Fibroblast of skin of back (primary cell): ENCODE measurements around the gene GALNT18.
A peak's percentile ranks its signal among the peaks of the same experiment; 100 is the strongest.
"Not testable (repeated sequence)": the region's sequence is repeated elsewhere in the genome, so short reads cannot be mapped to it uniquely, and the experiment has no call there.

Source experiments
- DNase-seq: peaks from one replicate; pipeline ENCODE4 v3.0.0-alpha.2; 2013

GALNT18 gene

DNA sequence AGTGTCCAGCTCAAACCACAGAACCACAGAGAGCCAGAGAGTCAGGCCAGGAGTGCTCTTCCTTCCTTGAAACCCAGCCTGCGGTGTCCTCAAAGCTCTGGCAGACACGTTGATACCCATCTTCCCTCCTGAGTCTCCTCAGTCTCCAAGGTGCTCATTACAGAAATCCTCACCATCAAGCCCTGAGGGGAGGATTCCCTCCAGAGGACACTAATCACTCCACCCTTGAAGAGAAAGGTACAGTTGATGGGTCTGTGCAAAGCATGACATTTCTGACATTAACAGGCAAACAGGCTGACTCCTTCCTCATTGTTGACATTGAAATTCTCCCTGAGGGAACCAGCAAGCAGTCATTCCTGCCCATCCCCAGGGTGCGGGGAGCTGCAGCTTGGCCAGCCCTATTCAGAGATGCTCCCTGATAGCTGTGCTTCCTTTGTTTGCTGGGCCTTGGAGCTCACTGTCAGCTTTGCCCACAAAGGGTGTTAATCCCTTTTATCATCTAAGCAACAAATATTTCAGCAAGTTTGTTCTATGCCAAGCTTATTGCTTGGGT, 167.1 kb downstream of the GALNT18 start:
- DNase-seq: no peak

DNA sequence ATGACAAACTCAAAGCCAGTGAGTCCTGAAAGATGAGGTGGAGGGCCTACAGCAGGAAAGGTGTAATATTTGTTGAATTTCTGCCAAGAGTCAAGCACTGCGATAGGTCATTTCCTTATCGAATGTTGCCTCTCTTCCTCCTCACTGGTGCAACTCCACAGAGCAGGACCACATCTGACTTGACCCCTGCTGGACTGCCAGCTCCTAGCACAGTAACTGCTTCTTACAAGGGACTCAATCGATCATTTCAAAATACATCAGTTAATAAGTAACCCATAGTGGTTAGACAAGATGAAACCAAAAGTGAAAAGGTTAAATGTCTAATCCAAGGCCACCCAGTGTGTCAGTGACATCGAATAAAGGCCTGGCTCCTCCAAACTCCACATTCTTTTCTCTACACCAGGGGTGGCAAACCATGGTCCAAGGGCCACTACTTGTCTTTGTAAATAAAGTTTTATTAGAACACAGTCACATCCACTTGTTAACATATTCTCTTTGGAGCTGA, 170.3 kb downstream of the GALNT18 start:
- DNase-seq: no peak

DNA sequence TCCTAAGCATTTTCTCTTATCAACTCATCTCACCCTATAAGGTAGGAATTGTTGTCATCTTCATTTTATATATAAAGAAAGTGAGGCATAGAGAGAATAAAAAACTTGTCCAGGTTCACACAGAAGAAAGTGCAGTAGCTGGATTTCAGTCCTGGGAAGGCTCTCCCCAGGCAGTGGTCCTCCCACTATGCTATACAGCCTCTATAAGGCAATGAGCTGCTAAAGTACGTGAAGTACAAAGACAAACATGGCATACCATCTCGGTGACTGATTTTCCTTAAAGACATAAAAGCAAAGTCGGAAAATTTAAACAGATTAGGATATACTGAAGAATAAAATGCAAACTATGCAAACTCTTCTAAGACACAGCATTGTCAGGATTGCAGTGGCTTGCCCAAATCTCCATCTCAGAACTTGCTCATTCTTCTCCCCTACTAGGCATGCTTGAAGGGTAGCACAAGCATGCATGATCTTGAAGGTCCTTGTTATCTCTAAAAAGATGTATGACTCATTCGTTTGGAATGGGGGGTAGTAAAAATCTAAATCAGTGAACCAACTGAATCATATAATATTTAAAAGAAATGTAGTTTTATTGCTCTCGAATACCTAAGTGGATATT, 171.0 kb downstream of the GALNT18 start:
- peak; percentile 94 for DNase-seq

DNA sequence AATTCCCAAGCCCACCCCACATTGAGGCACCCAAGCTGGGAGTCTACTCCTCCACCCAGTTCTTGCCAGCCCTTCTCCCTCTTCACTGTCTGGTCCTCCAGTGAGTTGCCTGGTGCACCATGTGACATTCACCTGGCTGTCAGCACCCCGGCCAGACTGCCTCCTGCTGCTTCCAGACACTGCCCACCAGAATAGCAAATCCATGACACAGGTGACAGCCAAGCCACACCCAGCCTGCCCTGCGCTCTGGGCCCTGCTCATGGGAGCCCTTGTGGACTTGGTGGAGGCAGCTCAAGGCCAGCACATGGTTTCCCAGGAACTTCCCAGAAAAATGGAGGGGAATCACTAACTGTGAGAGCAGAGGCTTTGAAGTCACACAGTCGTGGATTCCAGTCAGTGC, 172.5 kb downstream of the GALNT18 start:
- DNase-seq: no peak

- no peak for DNase-seq
These were observed 173.2 kb downstream of the GALNT18 start for GRCh38 chr11:11448626-11449025.

DNA sequence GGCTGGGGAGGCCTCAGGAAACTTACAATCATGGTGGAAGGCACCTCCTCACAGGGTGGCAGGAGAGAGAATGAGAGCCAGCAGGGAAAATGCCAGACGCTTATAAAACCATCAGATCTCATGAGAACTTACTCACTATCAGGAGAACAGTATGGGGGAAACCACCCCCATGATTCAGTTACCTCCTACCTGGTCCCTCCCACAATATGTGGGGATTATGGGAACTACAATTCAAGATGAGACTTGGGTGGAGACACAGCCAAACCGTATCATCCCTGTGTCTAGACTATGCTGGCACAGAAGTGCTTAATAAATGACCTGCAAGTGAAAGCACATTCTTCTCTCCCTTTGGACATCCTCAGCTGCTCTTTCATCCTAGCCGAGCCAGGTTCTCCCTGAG, 174.2 kb downstream of the GALNT18 start:
- not testable (repeated sequence) for DNase-seq

DNA sequence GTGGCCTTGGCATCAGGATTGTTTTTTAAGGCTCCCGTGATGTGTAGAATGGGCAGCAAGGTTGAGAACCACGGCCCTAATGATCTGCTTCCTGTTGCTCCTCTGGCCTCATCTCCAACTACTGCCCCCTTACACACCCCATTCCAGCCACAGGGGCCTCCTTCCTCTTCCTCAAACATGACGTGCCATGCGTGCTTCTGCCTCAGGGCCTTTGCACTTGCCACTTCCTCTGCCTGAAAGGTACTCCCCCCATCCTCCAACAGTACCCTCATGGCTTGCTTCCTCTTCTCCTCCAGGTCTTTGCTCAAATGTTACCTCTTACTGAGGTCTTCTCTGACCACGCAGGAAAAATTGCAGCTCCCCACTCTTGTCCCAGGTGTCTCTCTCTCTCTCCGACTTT, 174.8 kb downstream of the GALNT18 start:
- no peak for DNase-seq

DNA sequence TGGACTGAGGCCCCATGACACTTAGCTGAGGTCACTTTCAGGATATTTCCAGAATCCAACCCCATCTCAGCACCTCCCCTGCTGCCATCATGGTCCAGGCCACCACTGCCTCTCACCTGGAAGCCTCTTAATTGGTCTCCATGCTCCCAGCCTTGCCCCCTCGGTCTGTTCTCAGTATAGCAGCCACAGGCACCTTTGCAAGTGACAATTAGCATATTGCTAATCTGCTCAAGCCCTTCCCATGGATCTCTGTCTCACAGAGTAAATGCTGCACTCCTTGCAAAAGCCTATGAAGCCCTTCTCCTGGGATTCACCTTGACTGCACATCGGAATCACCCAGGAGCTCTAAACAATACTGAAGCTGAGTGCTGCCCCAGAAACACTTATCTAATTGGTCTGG, 175.2 kb downstream of the GALNT18 start:
- no peak for DNase-seq

DNA sequence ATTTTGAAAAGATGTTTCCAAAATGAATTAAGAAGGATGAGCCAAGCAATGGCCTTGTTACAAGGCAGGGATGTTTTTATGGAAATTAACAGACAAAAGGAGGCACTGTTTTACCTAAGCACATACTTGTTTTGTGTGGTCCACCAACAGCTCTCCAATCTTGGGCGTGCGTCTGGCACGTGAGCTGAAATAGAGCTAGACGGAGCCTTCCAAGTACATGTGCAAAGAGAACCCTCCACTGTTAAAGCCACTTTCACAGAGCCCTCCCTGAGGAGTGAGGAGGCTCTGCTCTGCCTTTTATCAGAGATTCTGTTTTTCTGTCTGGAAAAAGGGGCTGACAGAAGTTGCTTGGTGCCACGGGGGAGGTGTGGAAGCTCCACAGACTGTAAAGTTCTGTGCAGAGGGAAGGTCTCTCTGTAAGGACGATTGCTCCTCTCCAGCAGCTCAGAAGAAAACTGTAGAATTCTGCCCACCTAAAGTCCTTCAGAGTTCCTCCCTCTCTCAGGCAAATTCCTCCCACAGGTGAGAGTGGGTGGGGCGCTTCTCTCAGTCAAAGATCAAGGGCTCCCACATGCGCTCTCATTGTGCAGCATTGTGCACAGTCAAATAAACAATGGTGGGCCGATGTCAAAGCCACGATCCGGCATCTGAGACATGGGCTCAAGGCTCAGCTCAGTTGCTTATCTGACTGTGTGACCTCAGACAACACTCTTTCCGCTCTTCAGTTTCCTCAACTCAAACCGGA, 176.2 kb downstream of the GALNT18 start:
- DNase-seq: no peak

DNA sequence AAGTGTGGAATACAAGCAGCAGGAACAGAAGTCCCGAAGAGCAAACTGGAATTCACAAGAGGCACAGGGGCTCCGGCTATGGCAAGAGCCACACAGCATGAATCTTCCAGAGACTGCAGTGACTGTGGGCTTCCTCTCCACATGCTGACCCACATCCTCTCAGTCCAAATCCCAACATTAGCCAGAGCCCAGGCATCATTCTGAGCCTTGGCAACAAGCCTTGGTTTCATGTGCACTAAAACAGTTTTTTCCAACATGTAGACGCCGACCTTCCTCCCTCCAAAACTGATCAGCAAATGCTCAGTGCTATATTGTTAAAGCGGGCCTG, 177.0 kb downstream of the GALNT18 start:
- DNase-seq: no peak

GRCh38 chr11:11444027-11444803, 177.6 kb downstream of the GALNT18 start:
- peak; percentile 54 for DNase-seq

DNA sequence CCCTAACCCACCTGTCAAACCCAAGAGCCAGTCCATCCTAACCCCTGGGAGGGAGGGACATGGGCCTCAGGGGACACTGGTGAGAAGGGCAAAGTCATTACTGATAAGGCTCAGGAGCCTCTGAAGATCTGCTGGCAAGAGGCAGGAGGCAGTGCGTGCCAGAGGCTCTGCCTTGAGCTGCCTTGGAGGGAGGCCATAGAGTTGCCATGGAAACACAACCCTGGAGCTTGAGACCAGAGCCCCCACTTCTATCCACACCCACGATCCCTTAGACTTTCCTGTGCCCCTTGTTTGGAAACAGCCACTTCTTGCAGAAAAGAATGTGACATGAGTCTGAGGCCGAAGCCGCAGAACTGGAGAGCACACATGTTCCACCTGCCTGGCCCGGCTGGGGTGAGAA, 179.0 kb downstream of the GALNT18 start:
- DNase-seq: no peak

DNA sequence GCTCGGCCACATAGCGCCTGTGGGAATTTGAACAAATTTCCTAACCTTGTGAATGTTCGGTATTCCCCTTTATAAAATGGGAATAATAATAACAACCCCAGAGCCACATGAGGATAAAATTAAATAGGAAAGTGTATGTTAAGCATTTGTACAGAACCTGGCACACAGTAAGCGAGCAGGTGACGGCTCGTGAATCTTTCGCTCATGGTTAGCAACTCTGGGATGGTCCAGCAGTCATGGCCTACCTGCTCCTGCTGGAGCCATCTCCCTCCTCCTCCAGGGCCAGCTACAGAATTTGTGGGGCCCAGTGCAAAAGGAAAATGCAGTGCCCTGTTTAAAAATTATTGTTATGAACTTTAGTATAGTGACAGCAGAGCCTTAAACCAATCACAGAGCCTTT, 180.3 kb downstream of the GALNT18 start:
- DNase-seq: no peak

GRCh38 chr11:11441091-11441490, 180.7 kb downstream of the GALNT18 start:
- DNase-seq: no peak

- DNase-seq: no peak
These were observed 181.7 kb downstream of the GALNT18 start for GRCh38 chr11:11440144-11440543.

GRCh38 chr11:11439591-11439990, 182.2 kb downstream of the GALNT18 start:
- DNase-seq: no peak

DNA sequence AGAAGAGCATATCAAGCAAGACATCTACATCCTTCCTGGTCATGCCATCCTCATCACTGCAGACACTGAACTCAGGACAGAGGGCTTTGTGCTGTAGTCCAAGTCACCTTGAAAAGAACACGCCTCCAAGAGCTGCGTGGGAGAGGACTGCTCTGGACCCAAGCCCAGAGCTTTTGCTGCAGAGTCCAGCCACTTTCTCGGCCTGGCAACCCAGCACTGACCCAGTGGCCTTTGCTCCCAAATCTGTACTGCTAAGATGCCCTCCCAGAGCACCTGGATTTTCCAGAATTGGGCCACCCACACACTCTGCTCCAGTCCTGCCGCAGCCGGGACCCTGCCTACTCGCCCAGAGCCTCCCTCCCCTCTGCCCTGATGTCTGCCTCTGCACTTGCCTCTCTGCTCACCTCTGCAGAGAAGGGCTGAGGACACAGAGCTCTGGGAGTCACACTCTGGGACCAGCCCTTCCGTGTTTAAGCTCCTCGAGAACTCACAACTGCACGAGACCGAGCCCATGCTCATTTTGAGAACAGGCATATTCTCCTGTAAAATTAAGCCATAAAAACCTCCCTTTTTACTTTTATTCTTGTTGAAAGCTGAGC, 185.0 kb downstream of the GALNT18 start:
- DNase-seq: no peak

GRCh38 chr11:11435635-11436034, 186.2 kb downstream of the GALNT18 start:
- no peak for DNase-seq

DNA sequence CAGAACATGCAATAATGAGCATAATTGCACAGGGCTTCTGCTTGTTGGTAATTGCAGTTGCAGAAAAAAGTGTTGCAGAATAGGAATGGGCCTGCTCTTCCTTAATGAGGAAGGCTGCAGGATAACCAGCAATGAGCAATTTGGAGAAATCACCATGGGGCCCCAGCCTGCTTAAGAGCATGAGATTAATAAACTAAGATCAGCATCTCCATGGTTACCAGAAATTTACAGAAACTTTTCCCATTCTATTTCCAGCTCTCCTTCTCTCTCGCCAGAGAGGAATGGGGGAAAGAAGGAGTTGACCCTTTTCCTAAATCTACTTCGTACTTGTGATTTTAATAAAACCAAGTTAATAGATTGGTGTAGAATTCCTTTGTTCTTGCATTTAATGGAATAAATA, 187.8 kb downstream of the GALNT18 start:
- no peak for DNase-seq

DNA sequence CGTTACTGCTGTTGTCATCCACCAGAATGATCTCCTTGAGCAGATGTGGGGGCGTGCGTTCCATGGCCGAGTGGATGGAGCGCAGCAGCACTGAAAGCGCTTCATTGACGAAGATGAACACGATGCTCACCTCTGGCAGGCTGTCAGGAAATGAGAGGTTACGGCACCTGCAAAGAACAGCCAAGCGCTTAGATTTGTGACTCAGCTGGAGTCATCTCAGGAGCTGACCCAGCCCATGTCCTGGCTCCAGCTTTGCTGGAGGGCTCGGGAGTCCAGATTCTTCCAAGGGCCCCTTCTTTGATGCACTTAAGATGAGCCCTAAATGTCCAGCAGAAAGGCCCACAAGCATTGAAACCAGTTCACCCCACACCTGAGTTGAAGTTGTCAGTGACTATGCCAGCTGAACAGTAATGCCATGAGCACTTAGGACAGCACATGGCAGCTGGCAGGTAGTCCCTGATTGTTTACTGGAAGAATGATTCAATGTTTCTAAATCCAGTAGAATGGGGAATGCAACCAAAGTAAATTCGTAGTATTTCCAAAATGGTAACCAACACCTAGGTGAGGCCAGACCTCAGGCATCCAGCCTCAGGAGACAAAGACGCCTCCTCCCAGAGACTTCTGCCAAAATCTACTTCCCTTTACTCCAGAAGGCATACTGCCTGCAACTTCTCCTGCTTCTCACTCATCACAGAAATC, 189.0 kb downstream of the GALNT18 start:
- DNase-seq: no peak

GRCh38 chr11:11430431-11430830, 191.4 kb downstream of the GALNT18 start:
- no peak for DNase-seq

DNA sequence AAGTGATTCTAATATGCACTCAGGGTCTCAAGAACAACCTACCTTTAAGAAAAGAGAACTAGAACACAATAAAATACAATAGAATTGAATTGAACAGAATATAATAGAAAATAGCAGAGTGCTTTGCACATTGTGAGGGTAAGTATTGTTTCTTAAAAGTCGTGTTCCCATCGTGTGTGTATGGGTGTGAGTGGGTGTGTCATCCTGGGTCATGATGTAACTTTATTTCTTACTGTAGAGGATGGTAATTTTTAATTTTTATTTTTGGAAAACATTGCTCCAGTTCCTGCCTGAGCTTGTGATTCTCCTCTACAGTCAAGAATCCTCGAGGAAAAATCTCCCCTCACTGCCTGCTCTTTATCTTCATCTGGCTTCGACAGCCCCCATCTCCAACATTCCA, 193.1 kb downstream of the GALNT18 start:
- no peak for DNase-seq
